Epithelial cell of proximal tubule (primary cell): Measurements from ENCODE around the gene ZNF750. TPM values are rescaled to one million over a fixed set of nuclear protein-coding genes. Genes with fewer than 3 reads are reported as not detected.

Experiments
- DNase-seq: peaks from one replicate; pipeline ENCODE4 v3.0.0-alpha.2; 2011; ENCODE audit warnings: low read depth
- H3K4me3 ChIP-seq: 2 replicates; pipeline ENCODE4 v1.5.1; 2011; ENCODE audit warnings: low read depth, mild to moderate bottlenecking, low read length
- CTCF ChIP-seq: conservative IDR thresholded peaks from 2 replicates; pipeline ENCODE4 v1.5.1; 2012; ENCODE audit warnings: low read depth, mild to moderate bottlenecking, low read length
- total RNA-seq: library from RNA; depleted of rRNA; stranded (reverse); fragments of >200 nt; gene quantifications from 2 replicates; pipeline ENCODE4 v1.2.3, GENCODE V29; 2015

Gene ZNF750
- total RNA-seq, 1 donor from 2014 or later, result 0.40 TPM

GRCh38 chr17:82797061-82797460 lies 42.8 kb downstream of the ZNF750 start:
- no peak for DNase-seq
- no peak overlapping the region for H3K4me3 ChIP-seq
- no peak for TF ChIP-seq CTCF

- no peak for TF ChIP-seq CTCF
- DNase-seq, result no peak
- no peak overlapping the region for H3K4me3 ChIP-seq
Observed at GRCh38 chr17:82795615-82796014, 44.2 kb downstream of the ZNF750 start.

- no peak for TF ChIP-seq CTCF
- H3K4me3 ChIP-seq, result no peak overlapping the region
- DNase-seq, result no peak
Observed at GRCh38 chr17:82794781-82795482, 44.9 kb downstream of the ZNF750 start.

GRCh38 chr17:82793974-82794630 lies 45.7 kb downstream of the ZNF750 start:
- DNase-seq, result no peak
- TF ChIP-seq CTCF, result no peak
- H3K4me3 ChIP-seq, result no peak overlapping the region

GRCh38 chr17:82791532-82791931 lies 48.3 kb downstream of the ZNF750 start:
- H3K4me3 ChIP-seq, result no peak overlapping the region
- TF ChIP-seq CTCF, result no peak
- peak; percentile 85 for DNase-seq

GRCh38 chr17:82790391-82790790 lies 49.4 kb downstream of the ZNF750 start:
- TF ChIP-seq CTCF, result no peak
- DNase-seq, result no peak
- no peak overlapping the region for H3K4me3 ChIP-seq

- no peak for TF ChIP-seq CTCF
- no peak for DNase-seq
- H3K4me3 ChIP-seq, result no peak overlapping the region
Observed at GRCh38 chr17:82789806-82790205, 50.0 kb downstream of the ZNF750 start.
